Stomach (tissue), 9 donors: ENCODE data around the gene MSI2. TPM values are rescaled to one million over a fixed set of nuclear protein-coding genes. Genes with fewer than 3 reads are reported as not detected.

ENCODE experiments used
- DNase-seq, 2 donors: peaks; one replicate each; pipeline versions ENCODE4 v3.0.0 to v3.0.0-alpha.2; 2013 to 2019
- H3K27ac ChIP-seq, 5 donors: fragments of 200-600 bp in 4 of 5; sonication (generic) in 4 of 5; one replicate each; pipeline ENCODE4 v1.5.1; 2013 to 2019; ENCODE audit warnings: mild to moderate bottlenecking in 1 of 5, moderate library complexity in 1 of 5
- H3K27me3 ChIP-seq, 3 donors: fragments of 200-600 bp; sonication (generic); one replicate each; pipeline ENCODE4 v1.5.1; 2017 to 2019; ENCODE audit warnings: mixed run types in 1 of 3
- H3K36me3 ChIP-seq, 4 donors: fragments of 200-600 bp; sonication (generic); 1 replicate in 3 of 4; 2 replicates in 1 of 4; pipeline ENCODE4 v1.5.1; 2016 to 2019
- H3K4me1 ChIP-seq, 4 donors: fragments of 200-600 bp; sonication (generic); one replicate each; pipeline ENCODE4 v1.5.1; 2016 to 2019
- H3K4me3 ChIP-seq, 4 donors: fragments of 200-600 bp; sonication (generic) in 3 of 4; one replicate each; pipeline ENCODE4 v1.5.1; 2016 to 2019; ENCODE audit warnings: mild to moderate bottlenecking in 1 of 4
- H3K9me3 ChIP-seq, 4 donors: fragments of 200-600 bp; sonication (generic); one replicate each; pipeline ENCODE4 v1.5.1; 2016 to 2019
- EP300 ChIP-seq: sonication (generic); formaldehyde crosslinking; IDR thresholded peaks from one replicate; pipeline ENCODE4 v1.6.1; 2017; ENCODE audit warnings: antibody characterized with exemption
- POLR2A ChIP-seq, 4 donors: fragments of 450-650 bp; IDR thresholded peaks; one replicate each; pipeline ENCODE4 v1.6.1; 2016; ENCODE audit warnings: antibody characterized with exemption in 4 of 4, control low read depth in 2 of 4, mild to moderate bottlenecking in 1 of 4, moderate library complexity in 1 of 4
- POLR2AphosphoS5 ChIP-seq, 3 donors: sonication (generic); formaldehyde crosslinking; IDR thresholded peaks; one replicate each; pipeline ENCODE4 v1.6.1; 2016; ENCODE audit warnings: antibody characterized with exemption in 3 of 3
- WGBS, 5 donors: extraction: QIAGEN DNeasy Blood & Tissue Kit in 3 of 5; methylation state at CpG; one replicate each; pipeline versions ENCODE4 v1.1.5 to v1.1.7; 2013 to 2018; 5-methylcytosine and 5-hydroxymethylcytosine counted together
- intact Hi-C: fragments of 100-400 bp; cut with DNase I; formaldehyde crosslinking; loops from one replicate; pipeline ENCODE4 v1.15.1; 2023; ENCODE audit warnings: low total_unique reads
- polyA plus RNA-seq, 3 donors: library from polyadenylated mRNA; stranded (reverse); fragments of 200-250 nt; gene quantifications; one replicate each; pipeline ENCODE4 v1.2.3, GENCODE V29; 2013
- total RNA-seq, 5 donors: library from RNA; depleted of rRNA; stranded (reverse); fragments of >200 nt; gene quantifications; one replicate each; pipeline versions ENCODE4 v1.1.0 to v1.2.3, GENCODE V29; 2014 to 2016
- TF ChIP-seq, protein P1 (sequence below), 7 experiments: fragments of 450-650 bp in 4 of 7; fragments of 200-600 bp in 3 of 7; sonication (generic) in 3 of 7; IDR thresholded peaks; one replicate each; pipeline ENCODE4 v1.5.1; 2016 to 2019; ENCODE audit warnings: antibody characterized with exemption in 7 of 7, control low read depth in 2 of 7, mild to moderate bottlenecking in 1 of 7
- donor health status: healthy with polysubstance abuse.
- donor health status: Bipolar disorder and iron deficiency.
- donor health status: healthy.

MSI2 gene
- total and polyA plus RNA-seq, 8 donors, result 8.3 to 72.4 (median 22.9) TPM

DNA sequence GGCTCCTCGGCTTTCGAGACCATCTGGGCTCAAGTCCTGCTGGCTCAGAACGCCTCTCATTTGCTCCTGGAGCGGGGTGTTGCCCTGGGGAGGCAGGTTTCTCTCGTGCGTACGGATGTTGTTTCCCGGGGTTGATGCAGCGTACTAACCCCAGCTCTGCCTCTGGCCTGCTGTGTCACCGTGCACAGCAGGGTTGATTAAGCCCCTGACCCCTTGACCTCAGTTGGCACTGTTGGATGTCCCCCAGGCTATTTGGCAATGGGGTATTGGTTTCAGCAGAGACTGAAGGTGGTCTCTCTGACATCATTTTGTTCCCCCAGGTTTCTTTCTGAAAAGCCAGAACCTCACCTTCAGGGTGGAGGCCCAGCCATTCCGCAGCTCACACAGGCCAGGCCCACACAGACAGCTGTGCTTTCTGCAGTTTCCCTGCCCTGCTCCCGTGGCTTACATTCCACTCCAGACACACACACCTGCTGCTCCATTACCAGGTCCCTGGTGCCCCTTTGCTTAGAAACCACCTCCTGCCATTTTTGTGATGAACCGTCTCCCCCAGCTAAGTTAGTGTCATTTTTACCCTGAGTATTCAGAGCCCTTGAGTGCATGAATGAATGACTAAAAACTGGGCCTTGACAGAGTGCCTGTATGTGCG is 255.3 kb downstream of the MSI2 start:
- Histone ChIP-seq H3K9me3 (no peaks in the 10 kb centered on the region), H3K4me1 (peaks cover 0 to 15% (median 6%) of the 10 kb centered on the region in 4 donors), H3K4me3 (no peak overlapping the region), H3K36me3 (no peaks in the 10 kb centered on the region), H3K27me3 (no peaks in the 10 kb centered on the region), H3K27ac (no peak overlapping the region)
- TF ChIP-seq, protein P1, sequence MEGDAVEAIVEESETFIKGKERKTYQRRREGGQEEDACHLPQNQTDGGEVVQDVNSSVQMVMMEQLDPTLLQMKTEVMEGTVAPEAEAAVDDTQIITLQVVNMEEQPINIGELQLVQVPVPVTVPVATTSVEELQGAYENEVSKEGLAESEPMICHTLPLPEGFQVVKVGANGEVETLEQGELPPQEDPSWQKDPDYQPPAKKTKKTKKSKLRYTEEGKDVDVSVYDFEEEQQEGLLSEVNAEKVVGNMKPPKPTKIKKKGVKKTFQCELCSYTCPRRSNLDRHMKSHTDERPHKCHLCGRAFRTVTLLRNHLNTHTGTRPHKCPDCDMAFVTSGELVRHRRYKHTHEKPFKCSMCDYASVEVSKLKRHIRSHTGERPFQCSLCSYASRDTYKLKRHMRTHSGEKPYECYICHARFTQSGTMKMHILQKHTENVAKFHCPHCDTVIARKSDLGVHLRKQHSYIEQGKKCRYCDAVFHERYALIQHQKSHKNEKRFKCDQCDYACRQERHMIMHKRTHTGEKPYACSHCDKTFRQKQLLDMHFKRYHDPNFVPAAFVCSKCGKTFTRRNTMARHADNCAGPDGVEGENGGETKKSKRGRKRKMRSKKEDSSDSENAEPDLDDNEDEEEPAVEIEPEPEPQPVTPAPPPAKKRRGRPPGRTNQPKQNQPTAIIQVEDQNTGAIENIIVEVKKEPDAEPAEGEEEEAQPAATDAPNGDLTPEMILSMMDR (IDR thresholded peaks at IDR 0.05), result no peak
- TF ChIP-seq EP300, result no peak
- no peak for TF ChIP-seq POLR2A (IDR thresholded peaks at IDR 0.05)
- TF ChIP-seq POLR2AphosphoS5 (IDR thresholded peaks at IDR 0.05), result no peak
- intact Hi-C loops, result no loop called here
- WGBS, 5 donors, result 89 to 94% (median 93%) methylated on average over 14 of the region's 14 CpGs
- DNase-seq, result no peak

DNA sequence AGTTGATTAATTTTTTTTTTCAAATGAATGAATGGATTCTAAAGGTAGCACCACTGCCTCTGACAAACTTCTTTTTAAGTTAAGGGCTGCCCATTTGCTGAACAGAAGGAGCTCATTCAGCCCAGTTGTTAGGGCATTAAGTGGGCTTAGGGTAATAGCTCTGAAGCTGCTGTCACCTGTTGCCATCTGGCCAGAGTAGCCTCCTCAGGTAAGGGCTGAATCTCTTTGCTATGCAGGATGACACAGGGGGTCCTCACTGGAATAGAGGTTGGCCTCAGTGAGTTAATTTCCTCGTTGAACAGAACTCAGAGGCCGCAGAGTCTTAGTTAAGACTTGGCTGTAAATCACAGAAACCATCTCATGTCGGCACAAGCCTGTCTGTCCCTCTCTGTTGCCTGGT is 255.9 kb downstream of the MSI2 start:
- H3K27ac ChIP-seq, result no peak overlapping the region
- H3K27me3 ChIP-seq, result no peaks in the 10 kb centered on the region
- no peak overlapping the region for H3K4me3 ChIP-seq
- no peak for DNase-seq
- no peaks in the 10 kb centered on the region for H3K36me3 ChIP-seq
- 79 to 96% (median 89%) methylated on average over 2 to 3 of the region's 3 CpGs for WGBS, 5 donors
- intact Hi-C loops, result no loop called here
- peaks cover 0 to 11% (median 6%) of the 10 kb centered on the region in 4 donors for H3K4me1 ChIP-seq
- TF ChIP-seq POLR2A (IDR thresholded peaks at IDR 0.05), result no peak
- TF ChIP-seq POLR2AphosphoS5 (IDR thresholded peaks at IDR 0.05), result no peak
- TF ChIP-seq, protein P1 (IDR thresholded peaks at IDR 0.05), result no peak
- no peak for TF ChIP-seq EP300
- H3K9me3 ChIP-seq, result no peaks in the 10 kb centered on the region

DNA sequence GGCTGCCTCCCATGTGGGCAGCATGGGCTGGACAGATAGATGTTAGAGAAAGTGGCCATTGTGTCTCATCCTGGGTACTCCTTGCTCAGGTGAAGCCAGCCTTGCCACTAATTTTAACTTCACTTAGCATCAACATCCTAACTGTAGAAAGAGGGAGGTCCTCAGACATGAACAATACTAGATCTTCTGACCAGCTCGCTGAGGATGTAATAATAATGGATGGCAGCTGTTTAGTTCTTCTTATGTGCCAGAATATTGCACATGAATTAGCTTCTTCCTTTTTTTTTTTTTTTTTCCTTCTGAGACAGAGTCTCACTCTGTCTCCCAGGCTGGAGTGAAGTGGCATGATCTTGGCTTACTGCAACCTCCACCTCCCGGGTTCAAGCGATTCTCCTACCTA is 256.4 kb downstream of the MSI2 start:
- Histone ChIP-seq H3K36me3 (no peaks in the 10 kb centered on the region), H3K4me1 (peaks cover 0 to 12% (median 9%) of the 10 kb centered on the region in 4 donors), H3K9me3 (no peaks in the 10 kb centered on the region), H3K27ac (no peak overlapping the region), H3K4me3 (no peak overlapping the region), H3K27me3 (no peaks in the 10 kb centered on the region)
- DNase-seq, result no peak
- intact Hi-C loops, result no loop called here
- 91 to 98% (median 98%) methylated on average over 3 of the region's 3 CpGs for WGBS, 5 donors
- TF ChIP-seq POLR2AphosphoS5 (IDR thresholded peaks at IDR 0.05) (no peak), EP300 (no peak), POLR2A (IDR thresholded peaks at IDR 0.05) (no peak)
- TF ChIP-seq, protein P1 (IDR thresholded peaks at IDR 0.05), result no peak

DNA sequence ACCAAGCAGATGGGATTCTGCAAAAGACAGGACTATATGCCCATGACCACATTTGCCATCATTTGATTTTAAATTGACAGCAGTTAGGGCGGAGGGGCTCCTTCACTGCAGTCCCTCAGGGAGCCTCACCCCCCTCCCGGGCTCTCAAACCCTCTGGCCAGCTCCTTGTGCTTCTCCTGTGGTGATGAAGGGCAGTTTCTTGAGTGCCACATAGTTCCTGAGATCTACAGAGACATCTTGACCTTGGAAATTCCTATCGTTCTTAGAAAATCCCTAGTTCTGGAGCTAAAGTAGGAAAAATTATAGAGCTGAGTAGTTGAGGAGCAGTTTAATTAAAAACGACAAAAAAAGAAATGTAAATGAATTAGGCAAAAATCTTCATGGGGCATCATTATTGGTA is 257.2 kb downstream of the MSI2 start:
- TF ChIP-seq EP300 (no peak), POLR2AphosphoS5 (IDR thresholded peaks at IDR 0.05) (no peak), POLR2A (IDR thresholded peaks at IDR 0.05) (no peak)
- TF ChIP-seq, protein P1 (IDR thresholded peaks at IDR 0.05), result no peak
- intact Hi-C loops, result no loop called here
- no peaks in the 10 kb centered on the region for H3K9me3 ChIP-seq
- H3K27ac ChIP-seq, result no peak overlapping the region
- peaks cover 4 to 13% (median 11%) of the 10 kb centered on the region in 4 donors for H3K4me1 ChIP-seq
- H3K27me3 ChIP-seq, result no peaks in the 10 kb centered on the region
- no peaks in the 10 kb centered on the region for H3K36me3 ChIP-seq
- 80 to 87% (median 82%) methylated on average over 4 of the region's 4 CpGs for WGBS, 5 donors
- H3K4me3 ChIP-seq, result no peak overlapping the region
- no peak for DNase-seq
